ENCODE data around the gene COPB1. TPM values are rescaled to one million over a fixed set of nuclear protein-coding genes. Genes with fewer than 3 reads are reported as not detected.

COPB1 gene
- total RNA-seq, 3 donors from 2014 or later (not counting 1 experiment from before 2014, with no cell fraction given): 77.1 to 83.8 (median 80.4) TPM

DNA sequence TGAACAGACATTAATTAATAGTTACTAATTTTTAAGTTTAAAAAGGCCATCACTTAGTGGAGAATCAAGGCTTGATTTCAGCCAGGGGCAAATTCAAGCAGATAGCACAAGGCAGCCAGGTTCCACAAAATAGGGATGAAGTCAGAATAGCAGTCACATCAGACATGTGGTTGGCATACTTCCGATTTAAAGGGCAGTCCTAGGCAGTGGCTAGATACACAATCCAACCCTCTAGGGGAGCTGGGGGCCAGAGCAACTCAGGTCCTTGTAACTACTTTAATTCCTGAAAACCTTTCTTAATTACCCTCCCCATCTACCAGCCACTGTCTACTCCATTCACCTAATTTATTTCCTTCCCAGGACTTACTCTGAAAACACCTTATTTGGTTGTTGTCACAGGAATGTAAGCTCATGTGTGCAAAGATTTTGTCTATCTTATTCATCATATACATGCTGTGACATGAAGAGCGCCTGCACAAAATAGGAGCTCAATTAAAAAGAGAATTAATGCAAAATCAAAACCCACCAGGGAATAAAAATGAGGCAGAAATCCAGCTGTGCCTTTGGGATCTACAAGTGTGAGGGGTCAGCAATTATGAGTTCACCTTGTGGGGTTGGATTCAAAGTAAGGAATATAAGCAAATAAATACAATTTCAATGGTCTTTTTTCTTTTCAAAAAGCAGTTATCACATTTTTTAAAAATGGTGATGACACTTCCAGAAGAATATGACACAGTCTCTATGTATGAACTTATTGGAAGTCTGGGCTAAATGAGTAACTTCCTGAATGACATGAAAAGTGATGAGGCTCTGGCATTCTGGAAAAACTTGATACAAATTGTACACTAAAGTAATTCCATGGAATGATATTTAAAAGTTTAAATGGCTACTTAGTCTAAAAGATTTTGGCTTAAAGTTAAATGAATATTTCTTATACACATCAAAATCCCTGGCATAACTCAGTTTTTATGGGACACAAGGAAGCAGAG, 53.8 kb downstream of the COPB1 start:
- no peak for TF ChIP-seq CTCF (IDR thresholded peaks at IDR 0.05)
- intact Hi-C loops (cut with micrococcal nuclease): no loop called here
- Mint-ChIP-seq H3K27me3 (ENCODE audit: low read depth in 2 of 2) (no peaks in the 10 kb centered on the region), H3K27ac (no peak overlapping the region), H3K36me3 (no peaks in the 10 kb centered on the region), H3K4me1 (peaks cover 10 to 16% of the 10 kb centered on the region in 2 donors), H3K9me3 (no peaks in the 10 kb centered on the region), H3K4me3 (no peak overlapping the region)
- H3K9me3 ChIP-seq (ENCODE audit: control insufficient read depth, insufficient read depth, low read length): no peaks in the 10 kb centered on the region
- WGBS (ENCODE audit: insufficient coverage): 76% methylated on average over 1 of the region's 2 CpGs
- DNase-seq: no peak
- H3K36me3 ChIP-seq (ENCODE audit: control insufficient read depth, insufficient read depth, low read length): peaks cover 2% of the 10 kb centered on the region
- H3K27ac ChIP-seq (ENCODE audit: low read length): no peak overlapping the region
- no peak overlapping the region for H3K4me3 ChIP-seq (ENCODE audit: low read length)
- no peaks in the 10 kb centered on the region for H3K4me1 ChIP-seq (ENCODE audit: control insufficient read depth, insufficient read depth, low read length)
- no peaks in the 10 kb centered on the region for H3K27me3 ChIP-seq (ENCODE audit: control insufficient read depth, insufficient read depth, low read length)
- no peak for ATAC-seq

- ATAC-seq (no peak), DNase-seq (no peak)
- 91% methylated on average over 8 of the region's 8 CpGs for WGBS (ENCODE audit: insufficient coverage)
- Mint-ChIP-seq H3K4me3 (no peak overlapping the region), H3K9me3 (no peaks in the 10 kb centered on the region), H3K36me3 (no peaks in the 10 kb centered on the region), H3K27me3 (ENCODE audit: low read depth in 2 of 2) (no peaks in the 10 kb centered on the region), H3K4me1 (peaks cover 15% of the 10 kb centered on the region in 2 donors), H3K27ac (no peak overlapping the region)
- Histone ChIP-seq H3K4me3 (ENCODE audit: low read length) (no peak overlapping the region), H3K27ac (ENCODE audit: low read length) (no peak overlapping the region), H3K4me1 (ENCODE audit: control insufficient read depth, insufficient read depth, low read length) (peaks cover 7% of the 10 kb centered on the region), H3K36me3 (ENCODE audit: control insufficient read depth, insufficient read depth, low read length) (peaks cover 2% of the 10 kb centered on the region), H3K9me3 (ENCODE audit: control insufficient read depth, insufficient read depth, low read length) (no peaks in the 10 kb centered on the region), H3K27me3 (ENCODE audit: control insufficient read depth, insufficient read depth, low read length) (no peaks in the 10 kb centered on the region)
- no peak for TF ChIP-seq CTCF (IDR thresholded peaks at IDR 0.05)
- intact Hi-C loops (cut with micrococcal nuclease): no loop called here
Measured at GRCh38 chr11:14444441-14445189, 55.0 kb downstream of the COPB1 start.

DNA sequence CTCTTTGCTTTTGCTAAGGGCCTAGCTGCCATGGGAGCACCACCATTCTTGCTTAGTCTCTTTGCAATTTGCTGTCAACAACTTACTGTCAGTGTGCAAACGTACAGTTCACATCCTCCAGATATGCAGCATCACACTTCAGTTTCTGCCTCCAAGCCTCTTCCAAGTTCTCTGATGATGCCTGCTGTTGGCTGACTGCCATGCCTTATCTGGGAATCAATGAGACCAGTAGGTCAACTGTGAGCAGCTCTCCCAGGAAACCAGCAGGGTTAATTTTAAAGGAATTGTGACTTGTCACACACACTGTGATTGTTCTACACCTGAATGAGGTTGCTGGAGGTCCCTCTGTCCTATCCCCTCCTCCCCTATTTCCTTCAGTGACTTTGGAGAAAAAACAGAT, 56.0 kb downstream of the COPB1 start:
- TF ChIP-seq CTCF (IDR thresholded peaks at IDR 0.05): no peak
- 96% methylated on average over 1 of the region's 1 CpG for WGBS (ENCODE audit: insufficient coverage)

More for the DNA sequence above, 56.0 kb downstream of the COPB1 start:
- peaks cover 2% of the 10 kb centered on the region for H3K36me3 ChIP-seq (ENCODE audit: control insufficient read depth, insufficient read depth, low read length)
- H3K4me1 ChIP-seq (ENCODE audit: control insufficient read depth, insufficient read depth, low read length): peaks cover 16% of the 10 kb centered on the region
- Mint-ChIP-seq H3K27me3 (ENCODE audit: low read depth in 2 of 2) (no peaks in the 10 kb centered on the region), H3K4me1 (peaks cover 22 to 24% of the 10 kb centered on the region in 2 donors), H3K36me3 (no peaks in the 10 kb centered on the region), H3K27ac (no peak overlapping the region), H3K4me3 (no peak overlapping the region), H3K9me3 (no peaks in the 10 kb centered on the region)
- intact Hi-C loops (cut with micrococcal nuclease): no loop called here
- no peak for DNase-seq
- H3K4me3 ChIP-seq (ENCODE audit: low read length): no peak overlapping the region
- H3K27me3 ChIP-seq (ENCODE audit: control insufficient read depth, insufficient read depth, low read length): no peaks in the 10 kb centered on the region
- no peak overlapping the region for H3K27ac ChIP-seq (ENCODE audit: low read length)
- no peak for ATAC-seq
- H3K9me3 ChIP-seq (ENCODE audit: control insufficient read depth, insufficient read depth, low read length): no peaks in the 10 kb centered on the region
